ENCODE data around the gene TNNT1. TPM values are rescaled to one million over a fixed set of nuclear protein-coding genes. Genes with fewer than 3 reads are reported as not detected.

The TNNT1 gene
- total RNA-seq, 1 donor = 1.1 TPM

DNA sequence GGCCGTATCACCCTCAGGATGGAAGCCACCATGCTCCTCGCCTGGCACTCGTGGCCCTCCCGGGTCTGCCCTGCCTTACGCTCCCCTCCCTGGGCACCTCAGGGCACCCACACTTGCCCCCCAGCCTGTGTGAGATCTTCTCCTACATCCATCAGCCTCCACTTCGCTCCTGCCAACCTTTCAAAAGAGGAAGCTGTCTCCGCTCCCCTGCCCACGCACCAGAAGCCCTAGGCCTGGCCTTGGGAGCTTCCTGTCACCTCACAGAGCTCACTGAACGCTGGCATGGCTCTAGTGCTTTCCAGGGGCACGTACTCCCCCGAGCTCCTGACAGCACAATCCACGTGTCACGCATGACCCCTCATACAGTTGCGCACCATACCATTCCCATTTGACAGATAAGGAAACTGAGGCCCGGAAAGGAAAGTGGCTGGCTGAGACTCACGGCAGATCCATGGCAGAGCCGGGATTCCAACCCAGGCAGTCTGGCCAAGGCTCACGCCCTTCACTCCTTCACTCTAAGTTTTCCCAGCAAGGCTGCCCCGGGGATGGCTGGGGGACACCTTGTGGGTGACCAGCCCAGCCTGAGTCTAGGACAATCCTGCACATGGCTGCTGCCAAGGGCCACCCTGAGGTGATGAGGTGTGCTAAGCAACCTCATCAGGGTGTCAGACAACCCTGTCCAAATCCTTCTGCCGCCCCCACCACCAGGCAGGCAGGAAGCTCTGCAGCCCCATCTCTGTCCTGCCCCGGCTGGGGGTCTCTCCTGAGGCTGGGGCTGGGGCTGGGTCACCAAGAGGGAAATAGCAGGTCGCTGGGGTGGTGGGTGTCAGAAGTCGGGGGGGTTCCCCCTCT is 50.9 kb downstream of the TNNT1 start:
- TF ChIP-seq, protein P1, sequence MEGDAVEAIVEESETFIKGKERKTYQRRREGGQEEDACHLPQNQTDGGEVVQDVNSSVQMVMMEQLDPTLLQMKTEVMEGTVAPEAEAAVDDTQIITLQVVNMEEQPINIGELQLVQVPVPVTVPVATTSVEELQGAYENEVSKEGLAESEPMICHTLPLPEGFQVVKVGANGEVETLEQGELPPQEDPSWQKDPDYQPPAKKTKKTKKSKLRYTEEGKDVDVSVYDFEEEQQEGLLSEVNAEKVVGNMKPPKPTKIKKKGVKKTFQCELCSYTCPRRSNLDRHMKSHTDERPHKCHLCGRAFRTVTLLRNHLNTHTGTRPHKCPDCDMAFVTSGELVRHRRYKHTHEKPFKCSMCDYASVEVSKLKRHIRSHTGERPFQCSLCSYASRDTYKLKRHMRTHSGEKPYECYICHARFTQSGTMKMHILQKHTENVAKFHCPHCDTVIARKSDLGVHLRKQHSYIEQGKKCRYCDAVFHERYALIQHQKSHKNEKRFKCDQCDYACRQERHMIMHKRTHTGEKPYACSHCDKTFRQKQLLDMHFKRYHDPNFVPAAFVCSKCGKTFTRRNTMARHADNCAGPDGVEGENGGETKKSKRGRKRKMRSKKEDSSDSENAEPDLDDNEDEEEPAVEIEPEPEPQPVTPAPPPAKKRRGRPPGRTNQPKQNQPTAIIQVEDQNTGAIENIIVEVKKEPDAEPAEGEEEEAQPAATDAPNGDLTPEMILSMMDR (IDR thresholded peaks at IDR 0.05; ENCODE audit: insufficient read depth, low read length) = no peak
- no peak overlapping the region for H3K4me3 ChIP-seq (ENCODE audit: low read depth, low read length)
- no peak for DNase-seq (ENCODE audit: low read depth)

DNA sequence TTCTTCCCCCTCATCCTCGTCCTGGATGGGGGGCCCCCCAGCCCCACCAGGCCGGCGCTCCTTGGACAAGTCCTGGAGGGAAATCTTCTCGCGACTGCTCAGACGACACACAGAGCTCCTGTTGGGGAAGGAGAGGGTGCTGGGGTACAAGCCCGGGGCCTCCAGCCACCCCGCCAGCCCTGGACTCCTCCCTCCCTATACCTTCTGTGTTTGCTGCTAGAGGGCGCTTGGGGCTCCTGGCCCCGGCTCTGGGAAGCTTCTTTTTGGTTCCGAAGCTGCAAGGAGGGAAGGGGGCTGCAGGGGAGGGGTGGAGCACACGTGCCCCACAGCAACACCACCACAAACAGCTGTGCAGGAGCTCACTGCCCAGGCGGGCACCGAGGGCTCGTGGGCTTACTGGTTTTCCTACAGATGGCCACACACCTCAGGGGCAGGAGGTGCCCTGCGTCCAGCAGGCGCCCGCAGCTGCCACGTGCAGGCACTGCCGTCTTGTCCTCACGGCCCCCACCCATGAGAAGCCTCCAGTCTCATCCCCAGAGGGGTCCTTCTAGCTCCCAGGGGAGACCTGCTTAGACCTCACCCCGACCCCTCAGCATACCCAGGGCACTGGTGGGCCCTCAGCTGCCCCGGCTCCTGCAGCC is 52.8 kb downstream of the TNNT1 start:
- DNase-seq (ENCODE audit: low read depth) = no peak
- no peak overlapping the region for H3K4me3 ChIP-seq (ENCODE audit: low read depth, low read length)
- TF ChIP-seq, protein P1 (IDR thresholded peaks at IDR 0.05; ENCODE audit: insufficient read depth, low read length) = no peak

DNA sequence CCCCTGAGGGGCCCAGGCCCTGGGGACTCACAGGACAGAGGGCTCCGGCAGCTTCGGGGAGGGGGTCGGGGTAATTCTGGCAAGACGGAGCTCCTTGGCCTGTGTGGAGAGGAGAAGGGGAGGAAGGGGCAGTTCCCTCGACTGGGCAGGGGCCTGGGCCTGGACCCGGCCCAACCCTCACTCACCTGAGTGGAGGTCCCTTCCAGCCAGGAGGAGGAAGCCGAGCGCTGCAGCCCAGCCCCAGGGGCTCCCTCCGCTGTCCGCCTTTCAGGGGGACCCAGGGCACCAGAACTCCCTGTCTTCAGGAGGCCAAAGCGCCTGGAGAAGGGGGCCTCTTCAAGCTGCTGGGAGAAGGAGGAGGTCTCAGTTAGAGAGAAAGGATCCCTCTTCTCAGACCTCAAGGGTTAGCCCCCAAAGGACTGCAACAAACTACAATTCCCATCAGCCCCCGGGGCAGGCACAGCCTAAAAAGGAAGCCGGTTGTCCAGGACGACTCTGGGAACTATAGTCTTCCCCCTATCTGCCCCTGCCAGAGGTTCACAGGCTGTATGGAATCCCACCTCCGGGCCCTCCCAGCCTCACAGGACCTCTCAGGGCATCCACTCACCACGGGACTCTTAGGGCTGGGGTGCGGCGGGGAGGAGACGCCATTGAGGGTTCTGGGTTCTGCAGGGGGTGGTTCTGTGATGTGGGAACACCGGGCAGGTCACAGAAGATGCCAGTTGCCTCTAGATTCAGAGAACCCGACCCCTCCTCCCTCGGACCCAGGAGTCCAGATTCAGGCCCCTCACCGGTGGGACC is 53.5 kb downstream of the TNNT1 start:
- H3K4me3 ChIP-seq (ENCODE audit: low read depth, low read length) = no peak overlapping the region
- TF ChIP-seq, protein P1 (IDR thresholded peaks at IDR 0.05; ENCODE audit: insufficient read depth, low read length) = no peak
- no peak for DNase-seq (ENCODE audit: low read depth)

DNA sequence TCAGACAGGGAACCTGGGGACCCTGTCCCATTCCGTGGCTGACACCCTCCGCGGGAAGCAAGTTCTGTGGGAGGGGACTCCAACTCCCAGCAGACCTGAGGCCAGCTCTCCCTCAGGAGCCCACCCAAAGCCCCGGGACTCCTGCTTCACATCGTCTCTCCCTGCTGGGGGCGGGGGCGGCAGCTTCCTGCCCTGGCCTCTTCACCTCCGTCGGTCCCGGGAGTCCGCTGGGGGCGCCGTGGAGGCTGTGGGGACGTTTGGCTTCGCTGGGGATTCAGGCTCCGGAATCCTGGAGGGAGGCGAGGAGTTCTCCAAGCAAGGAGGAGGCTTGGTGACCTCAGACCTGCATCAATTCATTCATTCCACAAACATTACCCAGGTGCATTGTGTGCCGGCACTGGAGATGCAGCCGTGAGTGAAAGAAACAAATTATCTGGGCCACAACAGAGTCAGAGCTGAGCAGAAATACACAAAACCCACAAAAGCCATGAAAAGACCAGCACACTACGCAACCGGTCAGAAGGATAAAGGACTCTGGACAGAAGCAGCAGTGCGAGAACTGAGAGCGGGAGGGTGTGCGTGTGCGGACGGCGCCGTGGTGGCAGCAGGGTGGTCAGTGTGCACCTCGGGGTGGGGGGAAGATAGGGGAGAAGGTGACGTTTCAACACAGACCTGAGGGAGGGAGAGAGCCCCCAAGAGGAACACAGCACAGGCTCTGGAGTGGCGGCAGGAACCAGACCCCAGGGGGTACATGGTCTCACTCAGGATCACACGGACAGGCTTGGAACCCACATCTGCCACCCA is 54.3 kb downstream of the TNNT1 start:
- TF ChIP-seq, protein P1 (IDR thresholded peaks at IDR 0.05; ENCODE audit: insufficient read depth, low read length) = no peak
- H3K4me3 ChIP-seq (ENCODE audit: low read depth, low read length) = no peak overlapping the region
- DNase-seq (ENCODE audit: low read depth) = no peak

DNA sequence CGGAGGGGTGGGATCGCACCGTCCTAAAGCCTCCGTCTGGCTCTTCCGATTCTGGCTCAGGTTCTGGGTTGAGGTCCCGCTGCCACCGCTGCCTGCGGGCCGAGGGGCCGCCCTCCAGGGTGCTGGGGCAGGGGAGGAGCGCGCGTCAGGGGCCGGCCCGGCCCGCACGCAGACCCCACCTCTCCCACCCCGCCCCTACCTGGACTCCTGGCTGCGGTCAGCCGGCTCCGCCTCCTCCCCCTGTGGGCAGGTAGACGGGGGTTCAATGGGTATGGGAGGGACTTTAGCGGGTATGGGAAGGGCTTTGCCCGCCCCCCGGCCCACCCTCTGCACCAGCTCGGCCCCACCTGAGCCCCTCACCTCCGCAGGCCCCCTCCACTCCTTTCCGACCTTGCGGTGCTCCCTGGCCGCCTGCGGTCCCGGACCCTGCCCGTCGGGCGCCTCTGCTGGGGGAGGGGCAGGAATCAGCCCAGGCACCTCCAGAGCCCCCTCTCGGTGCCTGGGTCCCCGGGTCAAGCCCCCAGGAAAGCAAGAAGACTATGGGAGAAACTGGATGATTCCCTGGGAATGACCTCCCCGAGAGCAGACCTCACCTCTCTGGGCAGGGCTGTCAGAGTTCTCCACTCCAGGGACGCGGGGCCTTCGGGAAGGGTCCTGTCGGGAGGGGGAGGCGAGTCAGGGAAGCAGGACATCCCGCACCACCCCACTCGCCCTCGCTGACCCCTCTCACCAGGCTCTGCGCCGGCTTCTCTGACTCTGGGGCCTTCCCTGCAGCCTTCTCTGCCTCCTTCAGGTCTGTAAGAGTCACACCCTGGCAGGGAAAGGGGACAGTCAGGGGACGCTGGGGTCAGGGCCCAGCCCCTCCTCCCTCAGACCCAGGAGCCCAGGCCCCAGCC is 56.3 kb downstream of the TNNT1 start:
- TF ChIP-seq, protein P1 (IDR thresholded peaks at IDR 0.05; ENCODE audit: insufficient read depth, low read length) = no peak
- no peak overlapping the region for H3K4me3 ChIP-seq (ENCODE audit: low read depth, low read length)
- no peak for DNase-seq (ENCODE audit: low read depth)
